GM21619 (cell line): Measurements from ENCODE around the gene RNF214.
"Not testable (repeated sequence)": the region's sequence is repeated elsewhere in the genome, so short reads cannot be mapped to it uniquely, and the experiment has no call there.

Source experiments
- ATAC-seq: cut with Tn5 transposase; IDR thresholded peaks from one replicate; pipeline ENCODE4 v1.9.1; 2021; ENCODE audit not compliant: unreplicated experiment

Gene RNF214

DNA sequence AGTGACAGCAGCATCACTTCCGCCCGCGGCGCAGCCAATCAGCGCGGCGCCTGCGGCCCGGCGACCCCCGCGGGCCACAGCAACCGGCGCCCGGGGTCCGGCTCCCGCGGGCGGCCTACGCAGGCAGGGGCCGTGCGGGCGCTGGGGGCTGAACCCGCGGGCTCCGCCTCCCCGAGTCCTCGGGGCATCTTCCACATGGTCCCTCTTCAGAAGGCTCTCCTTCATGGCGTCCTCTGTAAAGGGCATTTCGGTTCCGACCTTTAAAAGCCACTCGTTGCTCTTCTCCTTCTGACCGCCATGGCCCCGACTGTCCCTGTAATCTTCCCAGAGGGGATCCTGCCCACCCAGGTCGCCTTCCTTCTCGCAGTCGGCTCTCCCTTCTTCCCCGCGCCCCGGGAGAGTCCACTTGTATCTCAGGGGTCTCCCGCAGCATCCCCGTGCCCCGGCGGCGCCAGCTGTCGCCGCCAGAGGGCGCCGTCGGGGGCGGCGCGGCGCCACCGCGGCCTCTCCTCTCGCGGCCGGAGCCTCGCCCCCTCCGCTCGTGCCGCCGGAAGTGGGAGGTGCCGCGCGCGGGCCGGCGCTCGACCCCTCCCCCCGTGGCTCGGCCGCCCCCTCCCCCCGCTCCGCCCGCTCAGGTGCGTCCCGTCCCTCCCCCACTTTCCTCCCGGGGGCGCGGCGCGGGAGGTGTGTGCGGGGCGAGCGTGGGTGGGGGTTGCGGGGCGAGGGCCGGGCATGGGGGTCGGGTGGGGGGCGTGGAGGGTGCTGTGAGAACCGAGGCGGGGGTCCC is at the start of gene RNF214:
Gene RNF214, plus strand, starts transcription at position 580 of the 787 bp plus-strand sequence. CDS start 1,602 bp downstream, outside the sequence.
- peak; percentile 59 for ATAC-seq

GRCh38 chr11:117183178-117183577 is 49.3 kb upstream of the RNF214 start:
- not testable (repeated sequence) for ATAC-seq

GRCh38 chr11:117183724-117184349 is 48.6 kb upstream of the RNF214 start:
- no peak for ATAC-seq

DNA sequence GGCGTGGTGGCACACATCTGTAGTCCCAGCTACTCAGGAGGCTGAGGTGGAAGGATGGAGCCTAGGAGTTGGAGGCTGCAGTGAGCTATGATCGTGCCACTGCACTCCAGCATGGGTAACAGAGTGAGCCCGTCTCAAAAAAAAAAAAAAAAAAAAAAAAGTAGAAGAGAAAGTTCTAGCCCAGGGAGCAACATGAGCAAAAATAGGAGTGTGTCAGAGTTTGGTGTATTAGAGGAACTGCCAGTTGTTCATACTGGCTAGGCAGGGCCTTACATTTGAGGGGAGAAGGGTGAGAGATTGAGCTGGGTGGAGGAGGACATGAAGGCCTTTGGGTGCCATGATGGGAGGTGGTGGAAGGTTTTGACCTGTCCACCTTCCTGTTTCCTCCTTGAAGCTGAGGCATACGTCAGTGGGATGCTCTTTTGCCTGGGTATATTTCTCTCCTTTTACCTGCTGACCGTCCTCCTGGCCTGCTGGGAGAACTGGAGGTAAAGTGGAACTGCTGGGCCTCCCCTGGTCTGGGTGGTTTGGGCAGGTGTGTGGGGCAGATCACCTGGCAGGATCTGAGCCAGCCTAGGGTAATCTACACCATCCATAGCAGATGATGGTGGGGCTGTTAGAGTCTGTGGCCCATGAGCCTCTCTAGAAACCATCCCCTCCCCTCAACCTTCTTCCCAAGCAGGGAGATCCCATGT is 46.6 kb upstream of the RNF214 start:
- no peak for ATAC-seq

GRCh38 chr11:117186431-117186761 is 46.1 kb upstream of the RNF214 start:
- ATAC-seq, result no peak

DNA sequence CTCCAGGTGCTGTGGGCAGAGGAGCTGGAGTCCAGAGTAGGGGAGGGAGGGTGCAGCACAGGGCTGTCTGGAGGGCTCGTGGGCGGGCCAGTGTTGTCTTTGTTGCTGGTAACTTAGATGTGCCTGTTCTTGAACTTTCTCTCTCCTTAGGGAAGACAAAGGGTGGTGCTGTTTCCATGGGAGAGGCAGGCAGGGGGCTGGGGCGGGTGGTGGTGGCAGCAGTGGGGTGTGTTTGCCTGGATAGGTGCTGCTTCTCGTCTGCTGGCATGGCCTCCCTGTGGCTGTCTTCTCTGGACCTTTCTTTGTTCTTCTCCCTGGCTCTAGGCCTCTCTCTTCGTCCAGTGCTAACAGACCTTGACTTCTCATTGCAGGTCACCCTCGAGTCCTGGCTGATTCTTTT is 45.5 kb upstream of the RNF214 start:
- no peak for ATAC-seq

- ATAC-seq, result no peak
These were observed 45.1 kb upstream of the RNF214 start for GRCh38 chr11:117187428-117187798.

- no peak for ATAC-seq
These were observed 44.5 kb upstream of the RNF214 start for GRCh38 chr11:117187799-117188481.

- ATAC-seq, result no peak
These were observed 43.8 kb upstream of the RNF214 start for GRCh38 chr11:117188620-117189081.

GRCh38 chr11:117189191-117189940 is 43.1 kb upstream of the RNF214 start:
- peak; percentile 74 for ATAC-seq

DNA sequence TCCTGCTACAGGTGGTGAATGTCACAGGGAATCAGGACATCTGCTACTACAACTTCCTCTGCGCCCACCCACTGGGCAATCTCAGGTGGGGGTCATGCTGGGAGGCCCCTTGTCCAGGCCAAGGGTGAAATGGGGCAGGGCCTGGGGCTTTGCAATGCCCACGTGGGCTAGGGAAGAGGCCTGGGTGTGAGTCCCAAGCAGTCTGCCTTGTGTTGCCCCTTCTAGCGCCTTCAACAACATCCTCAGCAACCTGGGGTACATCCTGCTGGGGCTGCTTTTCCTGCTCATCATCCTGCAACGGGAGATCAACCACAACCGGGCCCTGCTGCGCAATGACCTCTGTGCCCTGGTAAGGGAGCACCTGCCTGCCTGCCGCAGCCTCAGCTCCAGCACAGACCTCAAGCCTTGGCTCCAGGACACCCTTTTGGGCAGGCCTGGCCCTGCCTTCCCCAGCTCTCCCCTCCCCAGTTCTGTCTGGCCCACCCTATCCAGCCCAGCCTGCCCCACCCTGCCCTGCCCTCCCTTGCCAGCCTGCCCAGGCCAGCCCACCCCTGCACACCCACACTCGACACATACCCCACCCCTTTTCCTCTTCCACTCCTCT is 42.4 kb upstream of the RNF214 start:
- ATAC-seq, result no peak

GRCh38 chr11:117191680-117192400 is 40.6 kb upstream of the RNF214 start:
- ATAC-seq, result no peak

GRCh38 chr11:117192401-117192875 is 40.0 kb upstream of the RNF214 start:
- ATAC-seq, result no peak

GRCh38 chr11:117193130-117194020 is 39.1 kb upstream of the RNF214 start:
- no peak for ATAC-seq

DNA sequence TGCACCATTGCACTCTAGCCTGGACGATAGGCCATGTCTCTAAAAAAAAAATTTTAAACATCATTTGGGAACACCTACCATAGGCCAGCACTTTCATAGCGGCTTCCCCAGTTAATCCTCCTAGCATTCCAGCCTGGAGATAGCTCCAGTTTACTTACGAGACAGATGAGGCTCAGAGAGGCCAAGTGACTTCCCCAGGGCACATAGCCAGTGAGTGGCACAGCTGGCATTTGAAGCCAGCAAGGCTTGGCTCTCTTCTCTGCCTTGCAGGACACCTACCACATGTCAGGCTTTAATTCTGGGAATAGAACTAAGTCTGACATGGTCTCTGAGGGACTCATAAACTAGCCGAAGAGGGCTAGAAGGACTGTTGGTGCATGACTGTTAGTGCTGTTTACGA is 38.2 kb upstream of the RNF214 start:
- ATAC-seq, result no peak

DNA sequence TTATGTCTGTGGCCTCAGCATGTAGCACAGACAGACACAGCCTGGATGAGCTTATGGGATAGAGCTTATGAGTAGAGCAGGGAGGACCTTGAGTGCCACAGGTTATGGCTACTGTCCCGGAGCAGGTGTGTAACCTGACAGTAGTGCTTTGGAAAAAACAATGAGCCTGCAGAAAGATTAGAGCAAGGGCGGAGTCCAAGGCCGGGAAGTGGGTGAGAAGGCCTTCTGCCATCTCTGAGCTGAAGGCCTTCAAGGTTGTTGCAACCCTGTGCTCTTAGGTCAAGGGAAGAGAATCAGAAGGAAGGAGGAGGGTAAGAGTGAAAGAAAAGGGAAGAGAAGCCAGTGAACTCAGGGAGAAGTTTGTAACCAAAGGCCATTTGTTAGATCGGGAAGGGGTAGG is 37.2 kb upstream of the RNF214 start:
- ATAC-seq, result no peak

DNA sequence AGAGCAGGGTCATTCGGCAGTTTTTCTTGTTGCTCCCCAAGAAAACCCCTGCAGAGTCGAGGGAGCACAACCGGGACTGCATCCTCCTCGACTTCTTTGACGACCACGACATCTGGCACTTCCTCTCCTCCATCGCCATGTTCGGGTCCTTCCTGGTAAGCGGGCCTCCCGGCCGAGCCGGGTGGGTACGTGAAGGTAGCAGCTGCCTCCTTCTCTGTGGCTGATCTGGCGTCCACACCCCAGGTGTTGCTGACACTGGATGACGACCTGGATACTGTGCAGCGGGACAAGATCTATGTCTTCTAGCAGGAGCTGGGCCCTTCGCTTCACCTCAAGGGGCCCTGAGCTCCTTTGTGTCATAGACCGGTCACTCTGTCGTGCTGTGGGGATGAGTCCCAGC is 36.7 kb upstream of the RNF214 start:
- no peak for ATAC-seq

- no peak for ATAC-seq
These were observed 35.5 kb upstream of the RNF214 start for GRCh38 chr11:117197006-117197405.
